ENCODE data around the gene GUCY2D.

DNA sequence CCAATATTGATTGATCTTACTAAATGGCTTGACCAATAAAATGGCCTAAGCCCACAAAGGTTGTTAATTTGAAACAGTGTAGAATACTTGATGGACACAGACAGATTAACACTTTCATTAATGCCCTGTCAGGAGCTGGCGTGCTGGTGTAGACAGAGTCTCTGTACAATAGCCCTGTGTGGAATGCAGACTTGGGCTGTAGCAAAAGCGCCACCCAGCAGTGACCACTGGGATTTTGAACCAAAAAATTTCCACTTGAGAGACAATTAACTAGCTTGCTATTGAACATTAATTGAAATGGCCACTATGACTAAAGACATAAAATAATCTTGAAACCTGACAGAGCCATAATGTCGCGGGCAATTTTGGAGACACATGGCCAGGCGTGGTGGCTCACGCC is 19.7 kb upstream of the GUCY2D start:
- TF ChIP-seq, protein P1, sequence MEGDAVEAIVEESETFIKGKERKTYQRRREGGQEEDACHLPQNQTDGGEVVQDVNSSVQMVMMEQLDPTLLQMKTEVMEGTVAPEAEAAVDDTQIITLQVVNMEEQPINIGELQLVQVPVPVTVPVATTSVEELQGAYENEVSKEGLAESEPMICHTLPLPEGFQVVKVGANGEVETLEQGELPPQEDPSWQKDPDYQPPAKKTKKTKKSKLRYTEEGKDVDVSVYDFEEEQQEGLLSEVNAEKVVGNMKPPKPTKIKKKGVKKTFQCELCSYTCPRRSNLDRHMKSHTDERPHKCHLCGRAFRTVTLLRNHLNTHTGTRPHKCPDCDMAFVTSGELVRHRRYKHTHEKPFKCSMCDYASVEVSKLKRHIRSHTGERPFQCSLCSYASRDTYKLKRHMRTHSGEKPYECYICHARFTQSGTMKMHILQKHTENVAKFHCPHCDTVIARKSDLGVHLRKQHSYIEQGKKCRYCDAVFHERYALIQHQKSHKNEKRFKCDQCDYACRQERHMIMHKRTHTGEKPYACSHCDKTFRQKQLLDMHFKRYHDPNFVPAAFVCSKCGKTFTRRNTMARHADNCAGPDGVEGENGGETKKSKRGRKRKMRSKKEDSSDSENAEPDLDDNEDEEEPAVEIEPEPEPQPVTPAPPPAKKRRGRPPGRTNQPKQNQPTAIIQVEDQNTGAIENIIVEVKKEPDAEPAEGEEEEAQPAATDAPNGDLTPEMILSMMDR (IDR thresholded peaks at IDR 0.05) = no peak
- no peak for TF ChIP-seq POLR2A (IDR thresholded peaks at IDR 0.05)
- TF ChIP-seq POLR2AphosphoS5 (IDR thresholded peaks at IDR 0.05; ENCODE audit: insufficient read depth in 1 of 2, low read depth in 1 of 2) = no peak
